ENCODE data around the gene EIF3I.

The EIF3I gene

DNA sequence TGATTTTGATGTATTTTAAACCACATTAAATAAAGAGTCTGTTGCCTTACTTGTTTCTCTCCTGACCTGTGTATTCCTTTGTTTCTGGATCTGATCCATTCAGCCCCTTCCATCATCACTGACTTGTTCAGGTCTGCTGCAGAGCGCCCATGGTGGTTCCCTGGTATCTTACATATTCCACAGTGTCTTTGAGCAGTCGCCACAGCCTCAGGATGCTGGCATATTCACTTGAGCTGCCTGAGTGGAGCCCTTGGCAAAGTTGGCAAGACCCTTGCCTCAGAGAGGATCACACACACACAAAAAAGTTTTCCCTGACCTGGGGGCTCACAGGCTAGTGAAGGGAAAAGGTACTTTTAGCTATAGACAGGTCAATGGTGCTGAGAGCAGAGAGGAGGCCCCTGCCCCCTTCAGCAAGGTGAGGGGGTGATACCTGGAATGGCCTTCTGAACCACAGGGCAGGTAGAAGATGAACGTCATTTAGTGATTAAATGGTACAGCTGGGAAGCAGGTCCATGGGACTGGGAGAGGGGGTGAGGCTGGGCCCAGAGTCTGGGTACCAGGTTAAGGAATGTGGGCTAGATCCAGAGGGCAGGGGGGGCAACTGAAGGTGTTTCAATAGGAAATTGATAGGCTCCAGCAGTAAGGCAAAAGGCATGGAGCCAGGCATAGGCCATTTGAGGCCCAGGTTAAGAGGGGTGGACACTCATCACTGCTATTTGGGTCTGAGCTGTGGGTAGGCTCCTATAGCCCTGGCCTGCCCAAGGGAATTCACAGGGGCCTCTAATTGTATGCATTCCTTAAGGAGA lies 23.8 kb upstream of the EIF3I start:
- DNase-seq (ENCODE audit: low read depth in 3 of 3), result no peak

- no peak for DNase-seq (ENCODE audit: low read depth in 3 of 3)
These were observed 23.0 kb upstream of the EIF3I start for GRCh38 chr1:32199043-32199716.

GRCh38 chr1:32199717-32200072 lies 22.5 kb upstream of the EIF3I start:
- DNase-seq (ENCODE audit: low read depth in 3 of 3), result no peak

GRCh38 chr1:32200226-32201010 lies 21.8 kb upstream of the EIF3I start, which contains the start of gene CCDC28B:
Gene CCDC28B (plus strand): TSS chr1:32200595. CDS start chr1:32201936, 1,341 bp downstream.
- peak in 1 of 3 experiments; percentile 42 for DNase-seq (ENCODE audit: low read depth in 3 of 3)

DNA sequence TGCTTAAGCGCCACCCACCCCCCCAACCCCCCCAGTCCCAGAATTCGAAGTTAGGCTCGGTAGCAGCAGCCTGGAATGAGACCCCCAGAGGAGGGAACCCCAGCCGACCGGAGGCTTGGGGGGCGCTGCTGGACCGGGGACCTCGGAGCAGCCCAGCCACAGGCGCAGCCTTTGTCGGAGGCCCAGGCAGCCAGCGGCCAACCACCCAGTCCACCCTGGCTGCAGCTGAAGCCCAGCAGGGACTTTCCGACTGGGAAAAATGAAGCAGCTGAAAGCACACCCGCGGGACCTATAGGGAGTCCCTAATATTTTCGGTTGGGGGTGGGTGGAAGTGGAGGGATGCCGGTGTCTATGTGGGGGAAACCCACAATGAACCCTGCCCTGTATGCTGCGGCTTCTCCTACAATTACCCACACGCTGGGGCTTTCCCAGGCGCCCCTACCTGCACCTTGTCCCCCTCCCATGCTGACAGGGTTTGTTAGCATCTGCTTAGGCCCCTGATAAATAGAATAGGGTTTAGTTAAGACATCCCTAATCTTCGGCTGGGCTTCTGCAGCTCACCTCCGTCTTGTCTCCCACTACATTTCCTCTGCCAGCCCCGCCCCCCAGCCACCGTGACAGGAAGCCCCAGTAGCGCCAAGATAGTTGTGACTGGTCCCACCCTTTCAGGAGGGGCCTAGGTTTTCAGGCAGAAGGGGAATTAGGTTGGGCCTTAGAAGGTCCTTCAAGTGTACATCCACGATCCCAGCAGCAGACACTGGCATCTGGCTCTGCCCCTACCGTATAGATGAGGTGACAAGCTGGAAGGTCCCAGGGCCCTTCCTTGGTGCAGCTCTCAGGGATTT lies 21.0 kb upstream of the EIF3I start:
- DNase-seq (ENCODE audit: low read depth in 3 of 3), result peak in 2 of 3 experiments; percentile 54 to 84

GRCh38 chr1:32204943-32205361 lies 17.3 kb upstream of the EIF3I start:
- DNase-seq (ENCODE audit: low read depth in 3 of 3), result no peak

GRCh38 chr1:32205401-32206370 lies 16.5 kb upstream of the EIF3I start, which contains the start of gene IQCC:
Gene IQCC (plus strand): TSS chr1:32205671. CDS start chr1:32205682, 11 bp downstream.
- DNase-seq (ENCODE audit: low read depth in 3 of 3), result peak; percentile 69 to 84 (median 70)

- no peak for DNase-seq (ENCODE audit: low read depth in 3 of 3)
These were observed 13.7 kb upstream of the EIF3I start for GRCh38 chr1:32208469-32208868.

- DNase-seq (ENCODE audit: low read depth in 3 of 3), result peak in 1 of 3 experiments; percentile 12
These were observed 13.3 kb upstream of the EIF3I start, which contains the start of gene DCDC2B for GRCh38 chr1:32208891-32209328. Gene DCDC2B (plus strand): TSS chr1:32209089. CDS start chr1:32209094, 5 bp downstream.

DNA sequence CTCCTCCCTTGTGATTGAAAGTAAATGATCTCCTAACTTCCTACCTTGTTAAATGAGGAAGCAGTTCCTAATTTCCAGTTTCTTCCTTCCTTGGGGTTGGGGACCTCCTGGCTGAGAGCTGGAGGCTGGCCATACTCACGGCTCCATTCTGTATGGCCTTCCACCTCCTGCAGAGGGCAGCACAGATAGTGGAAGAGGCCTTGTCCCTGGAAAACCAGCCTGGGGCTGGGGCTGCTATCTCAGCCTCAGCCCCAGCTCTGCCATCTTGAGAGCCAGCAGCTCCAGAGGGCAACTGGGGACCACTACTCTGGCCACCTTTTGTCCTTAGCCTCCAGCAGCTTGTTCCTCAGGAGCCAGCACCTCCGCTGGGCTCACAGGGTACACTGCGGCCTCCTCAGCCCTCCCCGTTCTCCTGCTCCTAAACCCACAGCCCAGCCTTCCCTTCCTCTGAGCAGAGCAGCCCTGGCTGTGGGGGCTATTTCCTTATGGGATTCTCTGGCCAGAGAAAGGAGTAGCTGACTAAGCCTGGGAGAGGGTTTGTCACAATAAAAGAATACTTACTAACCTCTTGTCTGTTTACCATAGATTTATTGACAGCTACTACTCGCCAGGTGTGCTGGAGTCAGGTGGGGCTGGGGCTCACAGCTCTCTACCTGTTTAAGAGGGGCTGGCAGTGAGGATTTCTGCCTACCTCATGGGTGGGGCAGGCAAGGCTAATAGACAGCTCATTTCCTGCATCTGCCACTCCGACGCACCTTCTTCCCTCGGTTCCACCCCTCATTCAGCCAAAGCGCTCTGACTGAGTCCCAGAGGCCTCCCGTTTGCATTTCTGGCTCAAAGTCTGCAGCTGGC lies 6.4 kb upstream of the EIF3I start:
- peak in 2 of 3 experiments; percentile 30 to 58 for DNase-seq (ENCODE audit: low read depth in 3 of 3)

- DNase-seq (ENCODE audit: low read depth in 3 of 3), result no peak
These were observed 5.6 kb upstream of the EIF3I start for GRCh38 chr1:32216566-32216965.

GRCh38 chr1:32219022-32219421 lies 3.2 kb upstream of the EIF3I start:
- DNase-seq (ENCODE audit: low read depth in 3 of 3), result no peak

DNA sequence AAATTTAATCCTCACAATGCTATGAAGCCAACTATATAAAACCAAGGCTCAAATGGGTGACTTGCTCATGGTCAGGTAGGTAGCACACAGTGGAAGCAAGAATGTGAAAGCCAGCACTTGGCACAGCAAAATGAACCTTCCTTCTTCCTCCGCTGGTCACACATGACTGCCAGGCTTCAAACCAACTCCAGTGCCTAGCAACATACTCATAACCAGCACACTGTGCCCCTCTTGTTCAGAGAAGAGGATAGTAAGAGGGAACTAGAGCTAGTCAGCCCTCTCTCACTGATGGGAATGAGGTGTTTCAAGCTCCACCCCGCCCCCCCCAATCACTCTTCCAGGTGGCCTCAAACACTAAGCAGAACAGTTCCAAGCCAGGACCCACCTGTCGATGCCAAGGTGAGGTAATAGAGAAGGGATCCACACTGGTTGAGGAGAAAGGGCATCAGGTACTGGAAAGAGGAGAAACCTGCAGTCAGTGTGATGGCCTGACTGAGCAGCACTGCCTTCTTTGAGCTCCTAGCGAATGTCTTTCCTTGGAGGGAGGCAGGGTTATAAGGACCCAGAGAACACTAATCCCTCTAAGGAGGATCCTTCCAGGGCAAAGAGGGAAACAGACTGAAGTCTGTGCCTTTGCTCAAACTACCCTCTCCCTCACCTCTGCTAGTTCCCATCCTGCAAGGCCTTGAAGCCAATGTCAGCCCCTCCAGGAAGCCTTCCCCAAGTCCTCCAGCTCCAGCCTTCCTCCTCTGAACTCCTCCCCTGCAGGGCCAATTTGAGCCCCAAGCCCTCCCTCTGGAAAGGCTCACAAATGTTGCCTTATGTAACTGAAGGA lies 1.2 kb upstream of the EIF3I start:
- no peak for DNase-seq (ENCODE audit: low read depth in 3 of 3)

- no peak for DNase-seq (ENCODE audit: low read depth in 3 of 3)
These were observed 627 bp upstream of the EIF3I start for GRCh38 chr1:32221581-32221979.

DNA sequence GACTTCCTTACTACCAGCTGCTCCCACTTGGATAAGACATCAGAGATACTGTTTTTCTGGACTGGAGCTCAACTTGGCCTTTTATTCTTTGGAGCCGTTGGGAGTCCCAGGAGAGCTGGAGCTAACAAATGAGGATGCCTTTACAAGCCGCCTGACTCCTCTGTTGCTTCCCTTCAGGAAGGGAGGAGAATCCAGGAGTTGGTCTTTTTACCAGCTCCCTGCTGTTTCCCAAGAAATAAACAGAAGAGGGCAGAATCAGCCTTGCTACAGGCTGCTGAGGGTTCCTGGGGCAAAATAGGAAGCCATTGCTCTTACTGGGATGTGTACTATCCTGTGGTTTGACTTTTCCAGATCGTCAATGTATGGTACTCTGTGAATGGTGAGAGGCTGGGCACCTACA lies 1.5 kb downstream of the EIF3I start:
- no peak for DNase-seq (ENCODE audit: low read depth in 3 of 3)

DNA sequence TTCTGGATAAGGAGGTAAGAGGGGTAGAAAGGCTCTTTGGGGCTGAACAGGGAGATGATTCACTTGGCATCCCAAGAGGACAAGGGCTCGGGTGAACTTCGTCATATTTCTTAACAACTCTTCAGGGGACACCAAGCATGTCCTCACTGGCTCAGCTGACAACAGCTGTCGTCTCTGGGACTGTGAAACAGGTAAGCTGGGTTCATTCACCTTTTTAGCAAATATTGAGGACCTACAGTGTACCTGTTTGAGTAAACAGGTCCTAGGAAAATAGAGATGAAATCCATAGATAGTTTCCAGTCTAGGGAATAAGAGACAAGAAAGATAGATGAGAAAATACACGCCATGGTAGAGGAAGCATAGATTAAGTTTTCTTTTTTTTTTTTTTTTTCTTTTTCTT lies 2.1 kb downstream of the EIF3I start:
- no peak for DNase-seq (ENCODE audit: low read depth in 3 of 3)

- DNase-seq (ENCODE audit: low read depth in 3 of 3), result no peak
These were observed 6.6 kb downstream of the EIF3I start for GRCh38 chr1:32228771-32229170.

DNA sequence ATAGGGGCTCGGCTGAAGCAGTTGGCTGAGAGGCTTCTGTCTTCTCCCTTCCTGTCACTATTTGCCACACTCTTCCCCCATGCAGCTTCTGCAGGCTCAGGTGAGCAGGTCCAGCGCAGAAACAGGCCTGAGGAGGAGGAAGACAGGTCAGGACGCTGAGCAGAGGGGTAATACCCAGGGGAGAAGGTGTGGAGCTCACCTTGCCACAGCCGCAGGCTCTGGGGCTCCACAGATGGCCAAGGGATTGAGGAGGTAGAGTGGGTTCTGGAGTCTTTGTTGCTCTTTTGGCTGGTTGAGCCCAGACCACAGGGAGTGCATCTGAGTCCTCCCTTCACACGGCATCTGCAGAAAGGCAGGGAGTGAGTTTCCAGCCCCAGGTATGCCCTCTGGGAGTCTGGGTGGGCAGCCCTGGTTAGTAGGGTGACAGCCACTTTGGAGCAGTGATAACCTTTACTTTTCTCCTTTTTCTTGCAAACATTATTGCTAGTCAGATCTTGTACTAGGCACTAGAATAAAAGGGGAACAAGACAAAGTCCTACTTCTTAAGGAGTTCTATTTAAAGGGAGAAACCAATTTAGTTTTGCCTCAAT lies 9.7 kb downstream of the EIF3I start:
- no peak for DNase-seq (ENCODE audit: low read depth in 3 of 3)
